Muscle of leg (tissue), 11 donors: Measurements from ENCODE around the gene PPP1R3A. TPM values are rescaled to one million over a fixed set of nuclear protein-coding genes. Genes with fewer than 3 reads are reported as not detected.
A peak's percentile ranks its signal among the peaks of the same experiment; 100 is the strongest.

Experiments
- DNase-seq: peaks from one replicate; pipeline ENCODE4 v3.0.0; 2013
- H3K27ac ChIP-seq: one replicate; pipeline ENCODE4 v1.5.1; 2013; ENCODE audit warnings: mild to moderate bottlenecking, low read length, control low read depth
- H3K27me3 ChIP-seq: one replicate; pipeline ENCODE4 v1.6.1; 2013; ENCODE audit warnings: low read length; ENCODE audit not compliant: control insufficient read depth, insufficient read depth
- H3K36me3 ChIP-seq: one replicate; pipeline ENCODE4 v1.6.1; 2013; ENCODE audit warnings: low read length; ENCODE audit not compliant: control insufficient read depth, insufficient read depth
- H3K4me1 ChIP-seq: one replicate; pipeline ENCODE4 v1.6.1; 2013; ENCODE audit warnings: low read length; ENCODE audit not compliant: control insufficient read depth, insufficient read depth
- H3K4me3 ChIP-seq: one replicate; pipeline ENCODE4 v1.5.1; 2013; ENCODE audit warnings: low read length, control low read depth
- H3K9me3 ChIP-seq: replicated peaks from 2 replicates; pipeline ENCODE4 v1.6.1; 2013; ENCODE audit warnings: low read depth, low read length; ENCODE audit not compliant: control insufficient read depth
- WGBS: methylation state at CpG from one replicate; pipeline ENCODE4 v1.1.5; 2013; ENCODE audit warnings: missing lambda C conversion rate; ENCODE audit not compliant: insufficient coverage; 5-methylcytosine and 5-hydroxymethylcytosine counted together
- polyA plus RNA-seq, 8 donors: library from polyadenylated mRNA; unstranded; fragments of 120-200 nt; gene quantifications; one replicate each; pipeline versions ENCODE4 v1.2.1 to v1.2.3, GENCODE V29; 2013; ENCODE audit warnings: inconsistent platforms in 1 of 8, low replicate concordance in 1 of 8; ENCODE audit not compliant: insufficient read length in 8 of 8, insufficient read depth in 1 of 8
- total RNA-seq: library from RNA; stranded (reverse); fragments of 120-200 nt; gene quantifications from one replicate; pipeline ENCODE4 v1.2.4, GENCODE V29; 2013

PPP1R3A gene
- total and polyA plus RNA-seq, 9 donors: 18.2 to 63.4 (median 36.0) TPM

GRCh38 chr7:113928112-113928511 is 9.3 kb upstream of the PPP1R3A start:
- Histone ChIP-seq H3K4me3 (no peak overlapping the region), H3K9me3 (peaks cover 4% of the 10 kb centered on the region), H3K36me3 (no peaks in the 10 kb centered on the region), H3K27ac (no peak overlapping the region), H3K27me3 (no peaks in the 10 kb centered on the region), H3K4me1 (no peaks in the 10 kb centered on the region)
- DNase-seq: no peak
- no CpG with 5 or more reads among the region's 1 CpG for WGBS

GRCh38 chr7:113922049-113922448 is 3.2 kb upstream of the PPP1R3A start:
- H3K9me3 ChIP-seq: no peaks in the 10 kb centered on the region
- DNase-seq: no peak
- no peak overlapping the region for H3K4me3 ChIP-seq
- 80% methylated on average over 1 of the region's 4 CpGs for WGBS
- no peaks in the 10 kb centered on the region for H3K4me1 ChIP-seq
- no peaks in the 10 kb centered on the region for H3K36me3 ChIP-seq
- no peaks in the 10 kb centered on the region for H3K27me3 ChIP-seq
- H3K27ac ChIP-seq: no peak overlapping the region

- H3K9me3 ChIP-seq: no peaks in the 10 kb centered on the region
- H3K27me3 ChIP-seq: no peaks in the 10 kb centered on the region
- no peak overlapping the region for H3K27ac ChIP-seq
- no peaks in the 10 kb centered on the region for H3K36me3 ChIP-seq
- no peak overlapping the region for H3K4me3 ChIP-seq
- no peaks in the 10 kb centered on the region for H3K4me1 ChIP-seq
- DNase-seq: no peak
These were observed 2.6 kb upstream of the PPP1R3A start for GRCh38 chr7:113921363-113921762.

GRCh38 chr7:113917840-113918239 is 969 bp downstream of the PPP1R3A start:
- Histone ChIP-seq H3K9me3 (no peaks in the 10 kb centered on the region), H3K4me1 (peaks cover 2% of the 10 kb centered on the region), H3K36me3 (no peaks in the 10 kb centered on the region), H3K27me3 (no peaks in the 10 kb centered on the region), H3K27ac (no peak overlapping the region), H3K4me3 (peak overlapping the region; percentile 35)
- DNase-seq: no peak
- WGBS: no CpG with 5 or more reads among the region's 1 CpG

- H3K27ac ChIP-seq: no peak overlapping the region
These were observed 2.9 kb downstream of the PPP1R3A start for GRCh38 chr7:113915956-113916355.

GRCh38 chr7:113912876-113913275 is 5.9 kb downstream of the PPP1R3A start:
- Histone ChIP-seq H3K27me3 (no peaks in the 10 kb centered on the region), H3K4me3 (no peak overlapping the region), H3K9me3 (no peaks in the 10 kb centered on the region), H3K27ac (peak overlapping the region; percentile 43), H3K4me1 (peaks cover 5% of the 10 kb centered on the region), H3K36me3 (no peaks in the 10 kb centered on the region)
- DNase-seq: peak; percentile 76
- WGBS: 33% methylated on average over 3 of the region's 6 CpGs

More at GRCh38 chr7:113915956-113916355, 2.9 kb downstream of the PPP1R3A start:
- peak; percentile 57 for DNase-seq
- no peaks in the 10 kb centered on the region for H3K36me3 ChIP-seq
- H3K9me3 ChIP-seq: no peaks in the 10 kb centered on the region
- H3K4me1 ChIP-seq: peaks cover 5% of the 10 kb centered on the region
- H3K4me3 ChIP-seq: peak overlapping the region; percentile 23
- H3K27me3 ChIP-seq: no peaks in the 10 kb centered on the region
- no CpG with 5 or more reads among the region's 2 CpGs for WGBS

- Histone ChIP-seq H3K27ac (no peak overlapping the region), H3K27me3 (no peaks in the 10 kb centered on the region), H3K9me3 (no peaks in the 10 kb centered on the region), H3K4me3 (no peak overlapping the region), H3K4me1 (peaks cover under 1% of the 10 kb centered on the region), H3K36me3 (no peaks in the 10 kb centered on the region)
- no peak for DNase-seq
- no CpG with 5 or more reads among the region's 3 CpGs for WGBS
These were observed 11.2 kb downstream of the PPP1R3A start for GRCh38 chr7:113907617-113908016.

- Histone ChIP-seq H3K9me3 (no peaks in the 10 kb centered on the region), H3K36me3 (no peaks in the 10 kb centered on the region), H3K27ac (no peak overlapping the region), H3K4me1 (no peaks in the 10 kb centered on the region), H3K27me3 (no peaks in the 10 kb centered on the region), H3K4me3 (no peak overlapping the region)
- no peak for DNase-seq
- WGBS: no CpG with 5 or more reads among the region's 1 CpG
These were observed 14.3 kb downstream of the PPP1R3A start for GRCh38 chr7:113904521-113904920.

- no CpG with 5 or more reads among the region's 3 CpGs for WGBS
- no peaks in the 10 kb centered on the region for H3K36me3 ChIP-seq
- no peak overlapping the region for H3K27ac ChIP-seq
- H3K9me3 ChIP-seq: no peaks in the 10 kb centered on the region
- no peaks in the 10 kb centered on the region for H3K4me1 ChIP-seq
- DNase-seq: no peak
- no peaks in the 10 kb centered on the region for H3K27me3 ChIP-seq
- no peak overlapping the region for H3K4me3 ChIP-seq
These were observed 26.0 kb downstream of the PPP1R3A start for GRCh38 chr7:113892818-113893217.

- H3K4me1 ChIP-seq: no peaks in the 10 kb centered on the region
- no peak overlapping the region for H3K27ac ChIP-seq
- DNase-seq: no peak
- no peaks in the 10 kb centered on the region for H3K36me3 ChIP-seq
- H3K4me3 ChIP-seq: no peak overlapping the region
- H3K27me3 ChIP-seq: no peaks in the 10 kb centered on the region
- no peaks in the 10 kb centered on the region for H3K9me3 ChIP-seq
- WGBS: no CpG with 5 or more reads among the region's 1 CpG
These were observed 27.0 kb downstream of the PPP1R3A start for GRCh38 chr7:113891828-113892227.

- H3K36me3 ChIP-seq: no peaks in the 10 kb centered on the region
- no peaks in the 10 kb centered on the region for H3K9me3 ChIP-seq
- no CpG with 5 or more reads among the region's 2 CpGs for WGBS
- H3K4me1 ChIP-seq: no peaks in the 10 kb centered on the region
- no peaks in the 10 kb centered on the region for H3K27me3 ChIP-seq
- no peak overlapping the region for H3K4me3 ChIP-seq
- no peak for DNase-seq
- no peak overlapping the region for H3K27ac ChIP-seq
These were observed 27.8 kb downstream of the PPP1R3A start for GRCh38 chr7:113891031-113891350.
